DOHH2 (cell line): ENCODE data around the gene C2orf49.

Experiments used
- EZH2phosphoT487 ChIP-seq: fragments of 200-600 bp; sonication (generic); IDR thresholded peaks from 2 replicates; pipeline ENCODE4 v1.6.1; 2017; ENCODE audit warnings: borderline replicate concordance, mild to moderate bottlenecking, antibody characterized with exemption, low read length, moderate library complexity, mixed read lengths
- TF ChIP-seq, protein P1 (sequence below): fragments of 200-600 bp; sonication (generic); IDR thresholded peaks from one replicate; pipeline ENCODE4 v1.5.1; 2014; ENCODE audit warnings: antibody characterized with exemption, mild to moderate bottlenecking, low read depth, low read length; ENCODE audit not compliant: poor library complexity, severe bottlenecking

GRCh38 chr2:105298017-105298416 is 39.3 kb upstream of the C2orf49 start:
- TF ChIP-seq, protein P1, sequence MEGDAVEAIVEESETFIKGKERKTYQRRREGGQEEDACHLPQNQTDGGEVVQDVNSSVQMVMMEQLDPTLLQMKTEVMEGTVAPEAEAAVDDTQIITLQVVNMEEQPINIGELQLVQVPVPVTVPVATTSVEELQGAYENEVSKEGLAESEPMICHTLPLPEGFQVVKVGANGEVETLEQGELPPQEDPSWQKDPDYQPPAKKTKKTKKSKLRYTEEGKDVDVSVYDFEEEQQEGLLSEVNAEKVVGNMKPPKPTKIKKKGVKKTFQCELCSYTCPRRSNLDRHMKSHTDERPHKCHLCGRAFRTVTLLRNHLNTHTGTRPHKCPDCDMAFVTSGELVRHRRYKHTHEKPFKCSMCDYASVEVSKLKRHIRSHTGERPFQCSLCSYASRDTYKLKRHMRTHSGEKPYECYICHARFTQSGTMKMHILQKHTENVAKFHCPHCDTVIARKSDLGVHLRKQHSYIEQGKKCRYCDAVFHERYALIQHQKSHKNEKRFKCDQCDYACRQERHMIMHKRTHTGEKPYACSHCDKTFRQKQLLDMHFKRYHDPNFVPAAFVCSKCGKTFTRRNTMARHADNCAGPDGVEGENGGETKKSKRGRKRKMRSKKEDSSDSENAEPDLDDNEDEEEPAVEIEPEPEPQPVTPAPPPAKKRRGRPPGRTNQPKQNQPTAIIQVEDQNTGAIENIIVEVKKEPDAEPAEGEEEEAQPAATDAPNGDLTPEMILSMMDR, result no peak
- no peak for TF ChIP-seq EZH2phosphoT487
